Kidney epithelial cell (primary cell): ENCODE measurements around the gene HIBCH. TPM values are rescaled to one million over a fixed set of nuclear protein-coding genes. Genes with fewer than 3 reads are reported as not detected.
A peak's percentile ranks its signal among the peaks of the same experiment; 100 is the strongest.

ENCODE experiments used
- DNase-seq: peaks from one replicate; pipeline ENCODE4 v3.0.0-alpha.2; 2010; ENCODE audit warnings: low read depth
- H3K27me3 ChIP-seq: 2 replicates; pipeline ENCODE4 v1.6.0; 2011; ENCODE audit warnings: low read length; ENCODE audit not compliant: control insufficient read depth, insufficient read depth
- H3K36me3 ChIP-seq: 2 replicates; pipeline ENCODE4 v1.5.1; 2011; ENCODE audit warnings: low read length; ENCODE audit not compliant: control insufficient read depth, insufficient read depth
- H3K4me3 ChIP-seq: 2 replicates; pipeline ENCODE4 v1.5.1; 2011; ENCODE audit warnings: low read depth, mild to moderate bottlenecking, control low read depth, low read length
- CTCF ChIP-seq: IDR thresholded peaks from 2 replicates; pipeline ENCODE4 v1.5.1; 2011; ENCODE audit warnings: mild to moderate bottlenecking, moderate library complexity, low read length, control low read depth, inconsistent platforms; ENCODE audit not compliant: insufficient read depth, poor library complexity, severe bottlenecking
- total RNA-seq: library from RNA; depleted of rRNA; stranded (reverse); fragments of >200 nt; gene quantifications from 2 replicates; pipeline ENCODE4 v1.2.3, GENCODE V29; 2015

HIBCH gene
- 6.2 and 7.8 TPM in 2 replicates for total RNA-seq

- no peaks in the 10 kb centered on the region for H3K36me3 ChIP-seq
- DNase-seq: peak; percentile 97
- peak within 1 kb of the TSS; percentile 62 for H3K4me3 ChIP-seq
- peak; percentile 89 for TF ChIP-seq CTCF
- no peaks in the 10 kb centered on the region for H3K27me3 ChIP-seq
Observed at GRCh38 chr2:190319555-190320498, at the start of gene HIBCH. Gene HIBCH (minus strand): TSS chr2:190319826. CDS start chr2:190319750, 76 bp downstream.

- no peaks in the 10 kb centered on the region for H3K27me3 ChIP-seq
- no peak for TF ChIP-seq CTCF
- H3K36me3 ChIP-seq: no peaks in the 10 kb centered on the region
- no peak overlapping the region for H3K4me3 ChIP-seq
- no peak for DNase-seq
Observed at GRCh38 chr2:190367091-190367490, 47.5 kb upstream of the HIBCH start.

- no peak for TF ChIP-seq CTCF
- H3K4me3 ChIP-seq: no peak overlapping the region
- DNase-seq: no peak
- no peaks in the 10 kb centered on the region for H3K27me3 ChIP-seq
- H3K36me3 ChIP-seq: no peaks in the 10 kb centered on the region
Observed at GRCh38 chr2:190366248-190366753, 46.7 kb upstream of the HIBCH start.

- Histone ChIP-seq H3K4me3 (no peak overlapping the region), H3K36me3 (no peaks in the 10 kb centered on the region)
- no peak for TF ChIP-seq CTCF
Observed at GRCh38 chr2:190365499-190366204, 46.0 kb upstream of the HIBCH start.

GRCh38 chr2:190362894-190363293 lies 43.3 kb upstream of the HIBCH start:
- no peak for TF ChIP-seq CTCF
- H3K36me3 ChIP-seq: no peaks in the 10 kb centered on the region
- DNase-seq: no peak
- no peak overlapping the region for H3K4me3 ChIP-seq
- H3K27me3 ChIP-seq: no peaks in the 10 kb centered on the region

More at GRCh38 chr2:190365499-190366204, 46.0 kb upstream of the HIBCH start:
- H3K27me3 ChIP-seq: no peaks in the 10 kb centered on the region
- DNase-seq: no peak
